ENCODE results near the gene TBL2. TPM values are rescaled to one million over a fixed set of nuclear protein-coding genes. Genes with fewer than 3 reads are reported as not detected.
A peak's percentile ranks its signal among the peaks of the same experiment; 100 is the strongest.
"Not testable (repeated sequence)": the region's sequence is repeated elsewhere in the genome, so short reads cannot be mapped to it uniquely, and the experiment has no call there.

TBL2 gene
- total and polyA plus RNA-seq, 7 experiments from 2014 or later = 19.2 to 40.9 (median 29.0) TPM

DNA sequence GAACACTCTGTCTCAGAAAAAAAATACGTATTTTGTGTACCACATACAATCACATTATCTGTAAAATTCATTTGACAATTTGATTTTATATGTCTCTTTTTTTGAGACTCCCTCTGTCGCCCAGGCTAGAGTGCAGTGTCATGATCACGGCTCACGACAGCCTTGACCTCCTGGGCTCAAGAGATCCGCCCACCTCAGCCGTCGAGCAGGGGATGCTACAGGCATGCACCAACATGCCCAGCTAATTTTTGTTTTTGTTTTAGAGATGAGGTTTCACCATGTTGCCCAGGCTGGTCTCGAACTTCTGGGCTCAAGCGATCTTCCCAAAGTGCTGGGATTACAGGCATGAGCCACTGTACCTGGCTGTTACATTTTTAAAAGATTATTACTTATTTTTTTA, 44.6 kb downstream of the TBL2 start:
- POLR2A ChIA-PET = no interaction called here

DNA sequence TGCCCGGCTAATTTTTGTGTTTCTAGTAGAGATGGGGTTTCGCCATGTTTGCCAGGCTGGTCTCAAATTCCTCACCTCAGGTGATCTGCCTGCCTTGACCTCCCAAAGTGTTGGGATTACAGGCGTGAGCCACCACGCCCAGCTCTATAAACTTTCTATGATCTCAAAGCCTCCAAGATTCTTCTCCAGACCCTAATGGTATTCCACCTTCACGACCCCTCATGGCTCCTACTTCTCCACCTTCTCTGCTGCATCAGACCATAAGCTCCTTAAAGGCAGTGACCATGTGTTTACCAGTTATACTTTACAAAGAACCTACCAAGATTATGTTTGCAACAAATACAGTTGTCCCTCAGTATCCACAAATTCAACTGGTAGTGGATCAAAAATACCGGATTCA, 46.2 kb downstream of the TBL2 start:
- Mint-ChIP-seq H3K36me3 (peaks cover 4 to 17% (median 8%) of the 10 kb centered on the region in 5 donors), H3K9me3 (no peaks in the 10 kb centered on the region), H3K27ac (peak overlapping the region in 3 of 9 donors; percentile 6 to 47 (median 34)), H3K4me1 (peaks cover 7 to 12% (median 10%) of the 10 kb centered on the region in 7 donors), H3K27me3 (no peaks in the 10 kb centered on the region), H3K4me3 (no peak overlapping the region)
- ChIA-PET CTCF (no interaction called here), POLR2A (no interaction called here)
- H3K27ac ChIP-seq (ENCODE audit: low read depth, low read length) = no peak overlapping the region
- intact Hi-C loops (cut with micrococcal nuclease) = no loop called here
- H3K27me3 ChIP-seq (ENCODE audit: control insufficient read depth in 2 of 2, insufficient read depth in 2 of 2, low read length in 2 of 2) = no peaks in the 10 kb centered on the region
- H3K4me1 ChIP-seq (ENCODE audit: control insufficient read depth in 2 of 2, insufficient read depth in 2 of 2, low read length in 2 of 2) = peaks cover 2 to 3% of the 10 kb centered on the region in 2 donors
- H3K36me3 ChIP-seq (ENCODE audit: control insufficient read depth in 2 of 3, insufficient read depth in 3 of 3, low read length in 3 of 3) = peaks cover 0 to 21% (median 0%) of the 10 kb centered on the region in 3 experiments
- no peak for DNase-seq
- H3K9me3 ChIP-seq (ENCODE audit: control insufficient read depth in 2 of 3, low read length in 3 of 3) = no peaks in the 10 kb centered on the region
- no peak overlapping the region for H3K4me3 ChIP-seq (ENCODE audit: low read length)
- ATAC-seq = no peak

More for the DNA sequence above, 44.6 kb downstream of the TBL2 start:
- H3K27me3 ChIP-seq (ENCODE audit: control insufficient read depth in 2 of 2, insufficient read depth in 2 of 2, low read length in 2 of 2) = no peaks in the 10 kb centered on the region
- Mint-ChIP-seq H3K4me3 (no peak overlapping the region), H3K36me3 (peaks cover 4 to 22% (median 13%) of the 10 kb centered on the region in 5 donors), H3K27ac (no peak overlapping the region), H3K4me1 (no peaks in the 10 kb centered on the region), H3K27me3 (no peaks in the 10 kb centered on the region), H3K9me3 (no peaks in the 10 kb centered on the region)
- H3K4me1 ChIP-seq (ENCODE audit: control insufficient read depth in 2 of 2, insufficient read depth in 2 of 2, low read length in 2 of 2) = no peaks in the 10 kb centered on the region
- DNase-seq (no peak), ATAC-seq (no peak)
- intact Hi-C loops (cut with micrococcal nuclease) = no loop called here
- CTCF ChIA-PET = no interaction called here
- no peak overlapping the region for H3K4me3 ChIP-seq (ENCODE audit: low read length)
- no peaks in the 10 kb centered on the region for H3K9me3 ChIP-seq (ENCODE audit: control insufficient read depth in 2 of 3, low read length in 3 of 3)
- H3K27ac ChIP-seq (ENCODE audit: low read depth, low read length) = no peak overlapping the region
- peaks cover 12 to 36% (median 12%) of the 10 kb centered on the region in 3 experiments for H3K36me3 ChIP-seq (ENCODE audit: control insufficient read depth in 2 of 3, insufficient read depth in 3 of 3, low read length in 3 of 3)

DNA sequence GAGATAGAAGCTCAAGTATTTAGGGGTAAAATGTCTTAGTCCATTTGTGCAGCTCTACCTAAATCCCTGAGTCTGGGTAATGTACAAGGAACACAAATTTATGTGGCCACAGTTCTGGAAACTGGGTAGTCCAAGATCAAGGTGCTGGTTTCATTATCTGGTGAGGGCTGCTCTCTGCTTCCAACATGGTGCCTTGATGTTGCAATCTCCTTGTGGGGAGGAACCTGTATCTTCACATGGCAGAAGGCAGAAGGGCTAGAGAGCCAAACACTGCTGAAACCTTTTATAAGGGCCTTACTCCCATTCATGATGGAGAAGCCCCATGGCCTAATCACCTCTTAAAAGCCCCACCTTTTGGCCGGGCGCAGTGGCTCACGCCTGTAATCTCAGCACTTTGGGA, 47.6 kb downstream of the TBL2 start:
- Histone ChIP-seq H3K4me3 (ENCODE audit: low read length) (no peak overlapping the region), H3K27me3 (ENCODE audit: control insufficient read depth in 2 of 2, insufficient read depth in 2 of 2, low read length in 2 of 2) (no peaks in the 10 kb centered on the region), H3K9me3 (ENCODE audit: control insufficient read depth in 2 of 3, low read length in 3 of 3) (no peaks in the 10 kb centered on the region), H3K27ac (ENCODE audit: low read depth, low read length) (no peak overlapping the region), H3K4me1 (ENCODE audit: control insufficient read depth in 2 of 2, insufficient read depth in 2 of 2, low read length in 2 of 2) (peaks cover 7 to 9% of the 10 kb centered on the region in 2 donors), H3K36me3 (ENCODE audit: control insufficient read depth in 2 of 3, insufficient read depth in 3 of 3, low read length in 3 of 3) (peaks cover 0 to 7% (median 0%) of the 10 kb centered on the region in 3 experiments)
- peaks cover 15 to 23% (median 18%) of the 10 kb centered on the region in 7 donors for H3K4me1 Mint-ChIP-seq
- no peak overlapping the region for H3K4me3 Mint-ChIP-seq
- H3K36me3 Mint-ChIP-seq = peaks cover 0 to 11% (median 4%) of the 10 kb centered on the region in 5 donors
- POLR2A ChIA-PET = no interaction called here
- CTCF ChIA-PET = no interaction called here
- DNase-seq (no peak), ATAC-seq (no peak)
- intact Hi-C loops (cut with micrococcal nuclease) = no loop called here
- no peaks in the 10 kb centered on the region for H3K27me3 Mint-ChIP-seq
- no peak overlapping the region for H3K27ac Mint-ChIP-seq
- H3K9me3 Mint-ChIP-seq = no peaks in the 10 kb centered on the region

DNA sequence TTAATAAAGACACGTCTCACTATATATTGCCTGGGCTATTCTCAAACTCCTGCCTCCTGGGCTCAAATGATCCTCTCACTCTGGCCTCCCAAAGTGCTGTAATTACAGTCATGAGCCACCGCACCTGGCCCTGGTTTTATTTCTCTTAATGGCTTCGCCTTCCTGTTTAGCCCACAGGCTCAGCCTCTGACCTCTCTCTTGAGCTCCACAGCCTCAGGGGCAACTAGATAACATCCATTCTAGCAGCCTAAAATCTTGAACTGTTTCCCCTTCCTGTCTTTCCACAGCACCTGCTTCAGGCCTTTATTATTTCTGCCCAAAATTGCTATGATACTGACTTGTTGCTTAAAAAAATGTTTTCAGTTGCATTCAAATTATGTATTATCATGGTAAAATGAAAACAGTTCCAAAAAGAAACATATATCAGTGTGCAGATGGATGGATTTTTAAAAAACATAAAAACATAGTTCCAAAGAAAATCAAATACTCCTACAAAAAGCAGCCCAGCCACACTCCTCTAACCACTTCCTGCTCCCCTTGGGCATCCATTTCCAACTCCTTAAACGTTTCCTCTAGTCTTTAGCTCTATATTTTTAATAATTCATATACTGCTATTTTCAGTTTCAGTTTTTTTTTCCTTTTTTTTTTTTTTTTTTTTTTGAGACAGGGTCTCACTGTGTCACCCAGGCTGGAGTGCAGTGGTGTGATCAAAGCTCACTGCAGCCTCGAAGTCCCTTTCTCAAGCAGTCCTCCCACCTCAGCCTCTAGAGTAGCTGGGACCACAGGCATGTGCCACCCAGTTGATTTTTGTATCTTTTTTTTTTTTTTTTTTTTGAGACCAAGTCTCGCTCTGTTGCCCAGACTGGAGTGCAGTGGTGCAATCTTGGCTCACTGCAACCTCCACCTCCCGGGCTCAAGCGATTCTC, 51.2 kb downstream of the TBL2 start:
- Mint-ChIP-seq H3K9me3 (peaks cover 0 to 2% (median 0%) of the 10 kb centered on the region in 11 donors), H3K4me1 (peaks cover 31 to 51% (median 41%) of the 10 kb centered on the region in 7 donors), H3K4me3 (peak overlapping the region; percentile 35 to 79 (median 58)), H3K36me3 (peaks cover 0 to 7% (median 1%) of the 10 kb centered on the region in 5 donors), H3K27ac (peak overlapping the region; percentile 68 to 92 (median 86)), H3K27me3 (no peaks in the 10 kb centered on the region)
- Histone ChIP-seq H3K4me3 (ENCODE audit: low read length) (no peak overlapping the region), H3K4me1 (ENCODE audit: control insufficient read depth in 2 of 2, insufficient read depth in 2 of 2, low read length in 2 of 2) (peaks cover 12 to 32% of the 10 kb centered on the region in 2 donors), H3K9me3 (ENCODE audit: control insufficient read depth in 2 of 3, low read length in 3 of 3) (no peaks in the 10 kb centered on the region), H3K27ac (ENCODE audit: low read depth, low read length) (peak overlapping the region; percentile 53), H3K27me3 (ENCODE audit: control insufficient read depth in 2 of 2, insufficient read depth in 2 of 2, low read length in 2 of 2) (no peaks in the 10 kb centered on the region), H3K36me3 (ENCODE audit: control insufficient read depth in 2 of 3, insufficient read depth in 3 of 3, low read length in 3 of 3) (no peaks in the 10 kb centered on the region)
- intact Hi-C loops (cut with micrococcal nuclease) = loop anchor here in 1 of 2 donors (1.0 kb wide), 1 partner anchor 51 kb away; the partner anchor contains the start of gene TBL2
- ChIA-PET POLR2A (interaction anchor here (1.0 kb wide), 1 partner anchor 30 kb away, joined by 3 read pairs; no protein-coding TSS in a partner anchor), CTCF (interaction anchor here (0.7 kb wide), 2 partner anchors 11 to 51 kb away, joined by 4 read pairs; partner anchors contain the start of gene TBL2)
- ATAC-seq = no peak
- peak in 2 of 9 donors; percentile 17 to 24 for DNase-seq

DNA sequence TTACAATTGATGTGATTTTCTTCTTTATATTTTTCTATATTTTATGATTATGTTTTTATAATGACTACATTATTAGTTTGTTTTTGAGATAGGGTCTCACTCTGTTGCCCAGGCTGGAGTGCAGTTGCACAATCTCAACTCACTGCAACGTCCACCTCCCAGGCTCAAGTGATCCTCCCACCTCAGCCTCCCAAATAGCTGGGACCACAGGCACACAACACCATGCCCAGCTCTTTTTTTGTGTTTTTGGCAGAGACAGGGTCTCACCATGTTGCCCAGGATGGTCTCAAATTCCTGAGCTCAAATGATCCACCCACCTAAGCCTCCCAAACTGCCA, 52.3 kb downstream of the TBL2 start:
- H3K4me1 Mint-ChIP-seq = peaks cover 32 to 53% (median 43%) of the 10 kb centered on the region in 7 donors
- Histone ChIP-seq H3K4me1 (ENCODE audit: control insufficient read depth in 2 of 2, insufficient read depth in 2 of 2, low read length in 2 of 2) (peaks cover 12 to 32% of the 10 kb centered on the region in 2 donors), H3K27ac (ENCODE audit: low read depth, low read length) (peak overlapping the region; percentile 58)
- H3K4me3 Mint-ChIP-seq = peak overlapping the region in 3 of 10 donors; percentile 5 to 76 (median 65)
- H3K27me3 ChIP-seq (ENCODE audit: control insufficient read depth in 2 of 2, insufficient read depth in 2 of 2, low read length in 2 of 2); H3K27me3 Mint-ChIP-seq; H3K9me3 Mint-ChIP-seq; intact Hi-C loops (cut with micrococcal nuclease); H3K36me3 ChIP-seq (ENCODE audit: control insufficient read depth in 2 of 3, insufficient read depth in 3 of 3, low read length in 3 of 3); H3K9me3 ChIP-seq (ENCODE audit: control insufficient read depth in 2 of 3, low read length in 3 of 3); H3K36me3 Mint-ChIP-seq; DNase-seq; ATAC-seq; H3K4me3 ChIP-seq (ENCODE audit: low read length): not testable (repeated sequence)
- ChIA-PET POLR2A (interaction anchor here (0.9 to 1.2 kb wide), 3 partner anchors 24 to 52 kb away, joined by 4 to 8 read pairs (median 4); partner anchors contain the start of genes BCL7B and TBL2), CTCF (interaction anchor here (0.6 kb wide), 1 partner anchor 257 kb away, joined by 5 read pairs; no protein-coding TSS in a partner anchor)
- peak overlapping the region in 3 of 9 donors; percentile 81 to 89 (median 85) for H3K27ac Mint-ChIP-seq

DNA sequence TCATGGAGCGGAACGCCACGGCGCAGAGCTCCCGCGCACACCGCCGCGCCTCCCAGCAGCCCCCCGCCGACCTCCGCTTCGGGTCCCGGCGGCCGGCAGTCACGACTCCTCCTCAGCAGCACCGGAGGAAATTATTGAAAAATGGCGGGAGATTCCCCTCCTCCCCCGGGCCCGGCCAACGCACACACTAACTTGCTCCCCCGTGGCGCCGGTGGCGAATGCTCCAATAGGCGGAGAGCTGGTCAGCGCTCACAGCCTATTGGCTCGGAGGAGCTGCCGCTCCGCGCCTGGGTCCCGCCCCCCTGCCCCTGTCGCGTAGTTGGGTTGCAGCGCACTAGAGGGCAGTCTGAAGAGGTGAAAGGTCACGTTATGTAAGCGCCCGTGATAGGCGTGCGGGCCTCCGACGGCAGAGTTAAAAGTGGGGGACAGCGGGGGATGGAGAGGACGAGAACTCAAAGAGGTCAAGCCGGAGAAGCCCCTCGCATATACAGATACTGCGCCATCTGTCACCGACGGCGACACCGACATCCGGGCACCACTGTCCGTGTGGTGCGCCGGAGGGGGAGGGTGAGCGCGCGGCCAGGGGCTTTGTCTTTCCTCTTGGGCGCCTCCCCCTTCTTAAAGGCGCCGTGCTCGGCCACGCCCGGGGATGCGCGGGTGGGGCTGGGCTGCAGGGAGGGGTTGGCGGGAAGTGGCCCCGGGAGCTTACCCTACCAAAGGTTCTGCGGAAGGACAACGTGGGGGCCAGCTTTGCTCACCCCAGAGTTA, 56.1 kb downstream of the TBL2 start, which contains the start of gene BAZ1B:
TSS of gene BAZ1B (minus strand) at position 189 of the 768 bp plus-strand sequence. CDS start 360 bp downstream, outside the sequence.
- Histone ChIP-seq H3K36me3 (ENCODE audit: control insufficient read depth in 2 of 3, insufficient read depth in 3 of 3, low read length in 3 of 3) (peaks cover 0 to 6% (median 0%) of the 10 kb centered on the region in 3 experiments), H3K9me3 (ENCODE audit: control insufficient read depth in 2 of 3, low read length in 3 of 3) (no peaks in the 10 kb centered on the region), H3K4me3 (ENCODE audit: low read length) (peak within 1 kb of the TSS; percentile 75), H3K4me1 (ENCODE audit: control insufficient read depth in 2 of 2, insufficient read depth in 2 of 2, low read length in 2 of 2) (peaks cover 34 to 53% of the 10 kb centered on the region in 2 donors), H3K27me3 (ENCODE audit: control insufficient read depth in 2 of 2, insufficient read depth in 2 of 2, low read length in 2 of 2) (no peaks in the 10 kb centered on the region), H3K27ac (ENCODE audit: low read depth, low read length) (peak within 1 kb of the TSS; percentile 85)
- DNase-seq = peak; percentile 86 to 96 (median 91)
- H3K27ac Mint-ChIP-seq = peak within 1 kb of the TSS; percentile 95 to 100 (median 98)
- ChIA-PET CTCF (no interaction called here), POLR2A (interaction anchor here (0.5 to 4.2 kb wide), 16 partner anchors 12 to 692 kb away, joined by 3 to 46 read pairs (median 3); partner anchors contain the start of genes ABHD11, BCL7B and TBL2)
- peaks cover 4 to 18% (median 11%) of the 10 kb centered on the region in 5 donors for H3K36me3 Mint-ChIP-seq
- H3K9me3 Mint-ChIP-seq = peaks cover 0 to 2% (median 0%) of the 10 kb centered on the region in 11 donors
- no peaks in the 10 kb centered on the region for H3K27me3 Mint-ChIP-seq
- peak within 1 kb of the TSS; percentile 91 to 99 (median 96) for H3K4me3 Mint-ChIP-seq
- H3K4me1 Mint-ChIP-seq = peaks cover 56 to 78% (median 70%) of the 10 kb centered on the region in 7 donors
- intact Hi-C loops (cut with micrococcal nuclease) = loop anchor here (1.0 to 5.0 kb wide), 10 partner anchors 9 to 693 kb away; partner anchors contain the start of genes ABHD11 (in 2 of the 2), BCL7B (in 2 of the 2), BUD23 (in 2 of the 2) and DNAJC30 (in 2 of the 2)
- peak; percentile 98 for ATAC-seq
